Measurements from ENCODE around the gene SH3RF3. TPM values are rescaled to one million over a fixed set of nuclear protein-coding genes. Genes with fewer than 3 reads are reported as not detected.
"Not testable (repeated sequence)": the region's sequence is repeated elsewhere in the genome, so short reads cannot be mapped to it uniquely, and the experiment has no call there.

SH3RF3 gene
- total RNA-seq, 1 experiment from 2014 or later: 0.32 TPM

GRCh38 chr2:109527079-109527478 lies 398.1 kb downstream of the SH3RF3 start:
- DNase-seq (ENCODE audit: low read depth, low spot score): no peak
- in situ Hi-C loops (cut with HindIII; ENCODE audit: low pct_unique_long_range_greater_than_20kb, low sequenced_read_pairs): no loop called here

- no peak for DNase-seq (ENCODE audit: low read depth, low spot score)
- in situ Hi-C loops (cut with HindIII; ENCODE audit: low pct_unique_long_range_greater_than_20kb, low sequenced_read_pairs): no loop called here
Measured at GRCh38 chr2:109527846-109528705, 399.1 kb downstream of the SH3RF3 start.

- no peak for DNase-seq (ENCODE audit: low read depth, low spot score)
- in situ Hi-C loops (cut with HindIII; ENCODE audit: low pct_unique_long_range_greater_than_20kb, low sequenced_read_pairs): no loop called here
Measured at GRCh38 chr2:109528811-109529501, 400.0 kb downstream of the SH3RF3 start.

- in situ Hi-C loops (cut with HindIII; ENCODE audit: low pct_unique_long_range_greater_than_20kb, low sequenced_read_pairs): no loop called here
- DNase-seq (ENCODE audit: low read depth, low spot score): no peak
Measured at GRCh38 chr2:109529532-109530449, 400.8 kb downstream of the SH3RF3 start.

GRCh38 chr2:109530712-109531111 lies 401.7 kb downstream of the SH3RF3 start:
- no peak for DNase-seq (ENCODE audit: low read depth, low spot score)
- in situ Hi-C loops (cut with HindIII; ENCODE audit: low pct_unique_long_range_greater_than_20kb, low sequenced_read_pairs): no loop called here

- no peak for DNase-seq (ENCODE audit: low read depth, low spot score)
- in situ Hi-C loops (cut with HindIII; ENCODE audit: low pct_unique_long_range_greater_than_20kb, low sequenced_read_pairs): no loop called here
Measured at GRCh38 chr2:109531221-109531620, 402.2 kb downstream of the SH3RF3 start.

GRCh38 chr2:109531896-109532727 lies 403.1 kb downstream of the SH3RF3 start:
- in situ Hi-C loops (cut with HindIII; ENCODE audit: low pct_unique_long_range_greater_than_20kb, low sequenced_read_pairs): no loop called here

GRCh38 chr2:109532728-109533076 lies 403.7 kb downstream of the SH3RF3 start:
- no peak for DNase-seq (ENCODE audit: low read depth, low spot score)
- in situ Hi-C loops (cut with HindIII; ENCODE audit: low pct_unique_long_range_greater_than_20kb, low sequenced_read_pairs): no loop called here

More at GRCh38 chr2:109531896-109532727, 403.1 kb downstream of the SH3RF3 start:
- no peak for DNase-seq (ENCODE audit: low read depth, low spot score)

GRCh38 chr2:109533823-109534222 lies 404.8 kb downstream of the SH3RF3 start:
- DNase-seq (ENCODE audit: low read depth, low spot score): no peak
- in situ Hi-C loops (cut with HindIII; ENCODE audit: low pct_unique_long_range_greater_than_20kb, low sequenced_read_pairs): no loop called here

- DNase-seq (ENCODE audit: low read depth, low spot score): no peak
- in situ Hi-C loops (cut with HindIII; ENCODE audit: low pct_unique_long_range_greater_than_20kb, low sequenced_read_pairs): no loop called here
Measured at GRCh38 chr2:109535217-109535946, 406.4 kb downstream of the SH3RF3 start.

- DNase-seq (ENCODE audit: low read depth, low spot score); in situ Hi-C loops (cut with HindIII; ENCODE audit: low pct_unique_long_range_greater_than_20kb, low sequenced_read_pairs): not testable (repeated sequence)
Measured at GRCh38 chr2:109536556-109536955, 407.6 kb downstream of the SH3RF3 start.

GRCh38 chr2:109537565-109538222 lies 408.7 kb downstream of the SH3RF3 start:
- no peak for DNase-seq (ENCODE audit: low read depth, low spot score)
- in situ Hi-C loops (cut with HindIII; ENCODE audit: low pct_unique_long_range_greater_than_20kb, low sequenced_read_pairs): no loop called here

- no peak for DNase-seq (ENCODE audit: low read depth, low spot score)
- in situ Hi-C loops (cut with HindIII; ENCODE audit: low pct_unique_long_range_greater_than_20kb, low sequenced_read_pairs): no loop called here
Measured at GRCh38 chr2:109538546-109538945, 409.5 kb downstream of the SH3RF3 start.

GRCh38 chr2:109542384-109542783 lies 413.4 kb downstream of the SH3RF3 start:
- in situ Hi-C loops (cut with HindIII; ENCODE audit: low pct_unique_long_range_greater_than_20kb, low sequenced_read_pairs): no loop called here
- DNase-seq (ENCODE audit: low read depth, low spot score): no peak

- DNase-seq (ENCODE audit: low read depth, low spot score): peak; percentile 71
- in situ Hi-C loops (cut with HindIII; ENCODE audit: low pct_unique_long_range_greater_than_20kb, low sequenced_read_pairs): no loop called here
Measured at GRCh38 chr2:109545828-109546713, 417.1 kb downstream of the SH3RF3 start.

Measured in SK-MEL-5 (cell line).